ENCODE data around the gene F8.
A peak's percentile ranks its signal among the peaks of the same experiment; 100 is the strongest.

F8 gene

DNA sequence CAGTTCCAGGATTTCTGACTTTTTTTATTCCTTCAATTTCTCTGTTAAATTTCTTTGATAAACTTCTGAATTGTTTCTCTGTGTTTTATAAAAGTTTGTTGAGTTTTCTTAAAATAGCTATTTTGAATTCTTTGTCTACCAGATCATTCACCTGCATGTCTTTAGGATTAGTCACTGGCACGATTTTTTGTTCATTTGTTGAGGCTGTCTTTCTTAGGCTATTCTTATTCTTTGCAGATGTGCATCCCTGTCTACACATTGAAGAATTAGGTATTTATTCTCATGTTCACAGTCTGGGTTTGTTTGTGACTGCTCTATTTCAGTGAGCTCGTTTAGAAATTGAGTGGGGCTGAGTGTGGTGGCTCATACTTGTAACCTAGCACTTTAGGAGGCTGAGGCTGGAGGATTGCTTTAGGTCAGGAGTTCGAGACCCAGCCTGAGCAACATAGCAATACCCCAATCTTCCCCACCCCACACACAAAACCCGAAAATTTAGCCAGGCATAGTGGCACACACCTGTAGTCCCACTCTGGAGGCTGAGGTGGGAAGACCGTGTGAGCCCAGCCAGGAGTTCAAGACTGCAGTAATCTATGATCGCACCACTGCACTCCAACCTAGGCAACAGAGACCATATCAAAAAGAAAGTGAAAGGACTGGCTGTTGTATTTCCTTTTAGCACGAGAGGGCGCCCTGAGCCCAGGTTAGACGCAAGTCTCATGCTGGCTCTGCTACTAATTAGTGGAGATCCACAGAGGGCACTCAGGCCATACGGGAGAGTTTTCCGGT is 42.0 kb downstream of the F8 start:
- CTCF ChIA-PET = interaction anchor here (0.6 to 8.9 kb wide), 14 partner anchors 15 to 173 kb away, joined by 3 to 67 read pairs (median 4); no protein-coding TSS in a partner anchor
- no peak overlapping the region for H3K27ac ChIP-seq (ENCODE audit: extremely low read depth, low read depth, low read length)
- no peaks in the 10 kb centered on the region for H3K36me3 ChIP-seq (ENCODE audit: control insufficient read depth in 2 of 2, insufficient read depth in 1 of 2, low read length in 2 of 2)
- H3K4me3 ChIP-seq (ENCODE audit: low read depth, low read length) = no peak overlapping the region; the same call in 1 of the 2 replicates
- POLR2A ChIA-PET = no interaction called here
- no peaks in the 10 kb centered on the region for H3K4me1 ChIP-seq (ENCODE audit: control insufficient read depth, insufficient read depth, low read length)
- H3K9me3 ChIP-seq (ENCODE audit: control insufficient read depth, insufficient read depth, low read depth, low read length) = peaks cover 5% of the 10 kb centered on the region; the same call in 1 of the 2 replicates
- no peak for TF ChIP-seq ZNF514 (tag by site-specific recombination; IDR thresholded peaks at IDR 0.05)
- TF ChIP-seq, protein P1, sequence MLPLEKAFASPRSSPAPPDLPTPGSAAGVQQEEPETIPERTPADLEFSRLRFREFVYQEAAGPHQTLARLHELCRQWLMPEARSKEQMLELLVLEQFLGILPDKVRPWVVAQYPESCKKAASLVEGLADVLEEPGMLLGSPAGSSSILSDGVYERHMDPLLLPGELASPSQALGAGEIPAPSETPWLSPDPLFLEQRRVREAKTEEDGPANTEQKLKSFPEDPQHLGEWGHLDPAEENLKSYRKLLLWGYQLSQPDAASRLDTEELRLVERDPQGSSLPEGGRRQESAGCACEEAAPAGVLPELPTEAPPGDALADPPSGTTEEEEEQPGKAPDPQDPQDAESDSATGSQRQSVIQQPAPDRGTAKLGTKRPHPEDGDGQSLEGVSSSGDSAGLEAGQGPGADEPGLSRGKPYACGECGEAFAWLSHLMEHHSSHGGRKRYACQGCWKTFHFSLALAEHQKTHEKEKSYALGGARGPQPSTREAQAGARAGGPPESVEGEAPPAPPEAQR (tag by site-specific recombination; IDR thresholded peaks at IDR 0.05) = no peak
- no peak for TF ChIP-seq PRDM1 (tag by site-specific recombination; IDR thresholded peaks at IDR 0.05)
- peak; percentile 59 for TF ChIP-seq ZBTB17 (tag by site-specific recombination; IDR thresholded peaks at IDR 0.05)
- TF ChIP-seq ZNF121 (tag by site-specific recombination; IDR thresholded peaks at IDR 0.05) = no peak
- no peak for TF ChIP-seq ZBTB21 (tag by site-specific recombination; IDR thresholded peaks at IDR 0.05)
- TF ChIP-seq ZNF133 (tag by site-specific recombination; IDR thresholded peaks at IDR 0.05) = no peak
- no peak for TF ChIP-seq ZNF677 (tag by site-specific recombination; IDR thresholded peaks at IDR 0.05)
- no peak for TF ChIP-seq SP2 (tag by site-specific recombination; IDR thresholded peaks at IDR 0.05)
- TF ChIP-seq ZNF792 (tag by site-specific recombination; IDR thresholded peaks at IDR 0.05) = no peak
- TF ChIP-seq ZNF391 (tag by site-specific recombination; IDR thresholded peaks at IDR 0.05; ENCODE audit: borderline replicate concordance, low read depth) = no peak
- TF ChIP-seq, protein P2, sequence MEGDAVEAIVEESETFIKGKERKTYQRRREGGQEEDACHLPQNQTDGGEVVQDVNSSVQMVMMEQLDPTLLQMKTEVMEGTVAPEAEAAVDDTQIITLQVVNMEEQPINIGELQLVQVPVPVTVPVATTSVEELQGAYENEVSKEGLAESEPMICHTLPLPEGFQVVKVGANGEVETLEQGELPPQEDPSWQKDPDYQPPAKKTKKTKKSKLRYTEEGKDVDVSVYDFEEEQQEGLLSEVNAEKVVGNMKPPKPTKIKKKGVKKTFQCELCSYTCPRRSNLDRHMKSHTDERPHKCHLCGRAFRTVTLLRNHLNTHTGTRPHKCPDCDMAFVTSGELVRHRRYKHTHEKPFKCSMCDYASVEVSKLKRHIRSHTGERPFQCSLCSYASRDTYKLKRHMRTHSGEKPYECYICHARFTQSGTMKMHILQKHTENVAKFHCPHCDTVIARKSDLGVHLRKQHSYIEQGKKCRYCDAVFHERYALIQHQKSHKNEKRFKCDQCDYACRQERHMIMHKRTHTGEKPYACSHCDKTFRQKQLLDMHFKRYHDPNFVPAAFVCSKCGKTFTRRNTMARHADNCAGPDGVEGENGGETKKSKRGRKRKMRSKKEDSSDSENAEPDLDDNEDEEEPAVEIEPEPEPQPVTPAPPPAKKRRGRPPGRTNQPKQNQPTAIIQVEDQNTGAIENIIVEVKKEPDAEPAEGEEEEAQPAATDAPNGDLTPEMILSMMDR (tag by site-specific recombination; IDR thresholded peaks at IDR 0.05) = peak; percentile 87
- TF ChIP-seq, protein P3, sequence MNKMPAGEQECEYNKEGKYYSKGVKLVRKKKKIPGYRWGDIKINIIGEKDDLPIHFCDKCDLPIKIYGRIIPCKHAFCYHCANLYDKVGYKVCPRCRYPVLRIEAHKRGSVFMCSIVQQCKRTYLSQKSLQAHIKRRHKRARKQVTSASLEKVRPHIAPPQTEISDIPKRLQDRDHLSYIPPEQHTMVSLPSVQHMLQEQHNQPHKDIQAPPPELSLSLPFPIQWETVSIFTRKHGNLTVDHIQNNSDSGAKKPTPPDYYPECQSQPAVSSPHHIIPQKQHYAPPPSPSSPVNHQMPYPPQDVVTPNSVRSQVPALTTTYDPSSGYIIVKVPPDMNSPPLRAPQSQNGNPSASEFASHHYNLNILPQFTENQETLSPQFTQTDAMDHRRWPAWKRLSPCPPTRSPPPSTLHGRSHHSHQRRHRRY (tag by site-specific recombination; IDR thresholded peaks at IDR 0.05) = no peak
- no peak for TF ChIP-seq ZNF776 (tag by site-specific recombination; IDR thresholded peaks at IDR 0.05; ENCODE audit: borderline replicate concordance)
- TF ChIP-seq ZNF184 (tag by site-specific recombination; IDR thresholded peaks at IDR 0.05) = no peak
- TF ChIP-seq, protein P4, sequence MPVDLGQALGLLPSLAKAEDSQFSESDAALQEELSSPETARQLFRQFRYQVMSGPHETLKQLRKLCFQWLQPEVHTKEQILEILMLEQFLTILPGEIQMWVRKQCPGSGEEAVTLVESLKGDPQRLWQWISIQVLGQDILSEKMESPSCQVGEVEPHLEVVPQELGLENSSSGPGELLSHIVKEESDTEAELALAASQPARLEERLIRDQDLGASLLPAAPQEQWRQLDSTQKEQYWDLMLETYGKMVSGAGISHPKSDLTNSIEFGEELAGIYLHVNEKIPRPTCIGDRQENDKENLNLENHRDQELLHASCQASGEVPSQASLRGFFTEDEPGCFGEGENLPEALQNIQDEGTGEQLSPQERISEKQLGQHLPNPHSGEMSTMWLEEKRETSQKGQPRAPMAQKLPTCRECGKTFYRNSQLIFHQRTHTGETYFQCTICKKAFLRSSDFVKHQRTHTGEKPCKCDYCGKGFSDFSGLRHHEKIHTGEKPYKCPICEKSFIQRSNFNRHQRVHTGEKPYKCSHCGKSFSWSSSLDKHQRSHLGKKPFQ (tag by site-specific recombination; IDR thresholded peaks at IDR 0.05) = no peak
- TF ChIP-seq ZNF777 (tag by site-specific recombination; IDR thresholded peaks at IDR 0.05; ENCODE audit: borderline replicate concordance) = no peak
- no peak for TF ChIP-seq SCRT1 (tag by site-specific recombination; IDR thresholded peaks at IDR 0.05; ENCODE audit: borderline replicate concordance)
- no peak for TF ChIP-seq ZNF626 (tag by site-specific recombination; IDR thresholded peaks at IDR 0.05)
- TF ChIP-seq, protein P5, sequence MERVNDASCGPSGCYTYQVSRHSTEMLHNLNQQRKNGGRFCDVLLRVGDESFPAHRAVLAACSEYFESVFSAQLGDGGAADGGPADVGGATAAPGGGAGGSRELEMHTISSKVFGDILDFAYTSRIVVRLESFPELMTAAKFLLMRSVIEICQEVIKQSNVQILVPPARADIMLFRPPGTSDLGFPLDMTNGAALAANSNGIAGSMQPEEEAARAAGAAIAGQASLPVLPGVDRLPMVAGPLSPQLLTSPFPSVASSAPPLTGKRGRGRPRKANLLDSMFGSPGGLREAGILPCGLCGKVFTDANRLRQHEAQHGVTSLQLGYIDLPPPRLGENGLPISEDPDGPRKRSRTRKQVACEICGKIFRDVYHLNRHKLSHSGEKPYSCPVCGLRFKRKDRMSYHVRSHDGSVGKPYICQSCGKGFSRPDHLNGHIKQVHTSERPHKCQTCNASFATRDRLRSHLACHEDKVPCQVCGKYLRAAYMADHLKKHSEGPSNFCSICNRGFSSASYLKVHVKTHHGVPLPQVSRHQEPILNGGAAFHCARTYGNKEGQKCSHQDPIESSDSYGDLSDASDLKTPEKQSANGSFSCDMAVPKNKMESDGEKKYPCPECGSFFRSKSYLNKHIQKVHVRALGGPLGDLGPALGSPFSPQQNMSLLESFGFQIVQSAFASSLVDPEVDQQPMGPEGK (tag by site-specific recombination; IDR thresholded peaks at IDR 0.05) = no peak
- TF ChIP-seq, protein P6, sequence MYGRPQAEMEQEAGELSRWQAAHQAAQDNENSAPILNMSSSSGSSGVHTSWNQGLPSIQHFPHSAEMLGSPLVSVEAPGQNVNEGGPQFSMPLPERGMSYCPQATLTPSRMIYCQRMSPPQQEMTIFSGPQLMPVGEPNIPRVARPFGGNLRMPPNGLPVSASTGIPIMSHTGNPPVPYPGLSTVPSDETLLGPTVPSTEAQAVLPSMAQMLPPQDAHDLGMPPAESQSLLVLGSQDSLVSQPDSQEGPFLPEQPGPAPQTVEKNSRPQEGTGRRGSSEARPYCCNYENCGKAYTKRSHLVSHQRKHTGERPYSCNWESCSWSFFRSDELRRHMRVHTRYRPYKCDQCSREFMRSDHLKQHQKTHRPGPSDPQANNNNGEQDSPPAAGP (tag by site-specific recombination; IDR thresholded peaks at IDR 0.05) = no peak
- TF ChIP-seq, protein P7, sequence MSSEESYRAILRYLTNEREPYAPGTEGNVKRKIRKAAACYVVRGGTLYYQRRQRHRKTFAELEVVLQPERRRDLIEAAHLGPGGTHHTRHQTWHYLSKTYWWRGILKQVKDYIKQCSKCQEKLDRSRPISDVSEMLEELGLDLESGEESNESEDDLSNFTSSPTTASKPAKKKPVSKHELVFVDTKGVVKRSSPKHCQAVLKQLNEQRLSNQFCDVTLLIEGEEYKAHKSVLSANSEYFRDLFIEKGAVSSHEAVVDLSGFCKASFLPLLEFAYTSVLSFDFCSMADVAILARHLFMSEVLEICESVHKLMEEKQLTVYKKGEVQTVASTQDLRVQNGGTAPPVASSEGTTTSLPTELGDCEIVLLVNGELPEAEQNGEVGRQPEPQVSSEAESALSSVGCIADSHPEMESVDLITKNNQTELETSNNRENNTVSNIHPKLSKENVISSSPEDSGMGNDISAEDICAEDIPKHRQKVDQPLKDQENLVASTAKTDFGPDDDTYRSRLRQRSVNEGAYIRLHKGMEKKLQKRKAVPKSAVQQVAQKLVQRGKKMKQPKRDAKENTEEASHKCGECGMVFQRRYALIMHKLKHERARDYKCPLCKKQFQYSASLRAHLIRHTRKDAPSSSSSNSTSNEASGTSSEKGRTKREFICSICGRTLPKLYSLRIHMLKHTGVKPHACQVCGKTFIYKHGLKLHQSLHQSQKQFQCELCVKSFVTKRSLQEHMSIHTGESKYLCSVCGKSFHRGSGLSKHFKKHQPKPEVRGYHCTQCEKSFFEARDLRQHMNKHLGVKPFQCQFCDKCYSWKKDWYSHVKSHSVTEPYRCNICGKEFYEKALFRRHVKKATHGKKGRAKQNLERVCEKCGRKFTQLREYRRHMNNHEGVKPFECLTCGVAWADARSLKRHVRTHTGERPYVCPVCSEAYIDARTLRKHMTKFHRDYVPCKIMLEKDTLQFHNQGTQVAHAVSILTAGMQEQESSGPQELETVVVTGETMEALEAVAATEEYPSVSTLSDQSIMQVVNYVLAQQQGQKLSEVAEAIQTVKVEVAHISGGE (tag by site-specific recombination; conservative IDR thresholded peaks at IDR 0.05; ENCODE audit: low read depth) = 0 out of 2 replicates have a peak, but pooled peaks have one; percentile 6

All from HEK293 (cell line).